Measurements from ENCODE around the gene ASH1L.

GRCh38 chr1:155518484-155518883, 44.1 kb downstream of the ASH1L start:
- TF ChIP-seq MAX (IDR thresholded peaks at IDR 0.05; ENCODE audit: insufficient read depth, insufficient read length) (no peak), CTCF (IDR thresholded peaks at IDR 0.05; ENCODE audit: extremely low read depth in 1 of 2, insufficient read depth in 1 of 2, low read depth in 1 of 2, low read length in 2 of 2) (no peak), POLR2AphosphoS5 (IDR thresholded peaks at IDR 0.05; ENCODE audit: insufficient read depth, low read depth, low read length) (no peak), POLR2A (IDR thresholded peaks at IDR 0.05; ENCODE audit: low read depth, low read length) (no peak), MYC (IDR thresholded peaks at IDR 0.05; ENCODE audit: low read depth, low read length) (no peak), GATA2 (IDR thresholded peaks at IDR 0.05; ENCODE audit: insufficient read depth, insufficient read length, low read depth, low read length) (no peak), EZH2 (IDR thresholded peaks at IDR 0.05; ENCODE audit: borderline replicate concordance, low read depth, low read length, severe bottlenecking) (no peak)

All from endothelial cell of umbilical vein (primary cell).